Left renal cortex interstitium (tissue), 4 donors: ENCODE measurements around the gene BRAF. TPM values are rescaled to one million over a fixed set of nuclear protein-coding genes. Genes with fewer than 3 reads are reported as not detected.
A peak's percentile ranks its signal among the peaks of the same experiment; 100 is the strongest.
"Not testable (repeated sequence)": the region's sequence is repeated elsewhere in the genome, so short reads cannot be mapped to it uniquely, and the experiment has no call there.

ENCODE experiments used
- DNase-seq, 4 donors: peaks; one replicate each; pipeline ENCODE4 v3.0.0-alpha.2; 2013; ENCODE audit warnings: low read depth in 4 of 4, low spot score in 2 of 4, missing footprints in 1 of 4
- polyA plus RNA-seq, 4 donors: library from polyadenylated mRNA; unstranded; fragments of 120-200 nt; gene quantifications; one replicate each; pipeline ENCODE4 v1.2.1, GENCODE V29; 2013; ENCODE audit not compliant: insufficient read length in 4 of 4

Gene BRAF
- polyA plus RNA-seq, 4 donors = 19.3 to 33.7 (median 25.2) TPM

DNA sequence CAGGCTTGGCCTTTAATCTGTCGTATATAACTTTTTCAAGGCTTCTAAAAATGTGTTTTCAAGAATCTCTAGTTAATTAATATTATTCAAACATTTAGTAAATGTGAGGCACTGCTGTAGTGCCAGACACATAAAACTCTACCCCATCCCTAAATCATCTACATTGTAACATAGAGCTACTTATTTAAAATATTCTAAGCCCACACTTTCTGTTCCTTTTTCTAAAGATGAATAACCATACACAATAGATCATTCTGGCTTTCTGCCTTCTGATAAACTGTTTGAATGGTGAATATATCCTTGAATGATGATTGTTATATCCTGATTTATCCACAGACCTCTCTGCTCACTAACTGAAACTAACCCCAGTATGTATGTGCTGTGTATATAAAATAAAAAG lies 41.4 kb downstream of the BRAF start:
- DNase-seq = no peak

DNA sequence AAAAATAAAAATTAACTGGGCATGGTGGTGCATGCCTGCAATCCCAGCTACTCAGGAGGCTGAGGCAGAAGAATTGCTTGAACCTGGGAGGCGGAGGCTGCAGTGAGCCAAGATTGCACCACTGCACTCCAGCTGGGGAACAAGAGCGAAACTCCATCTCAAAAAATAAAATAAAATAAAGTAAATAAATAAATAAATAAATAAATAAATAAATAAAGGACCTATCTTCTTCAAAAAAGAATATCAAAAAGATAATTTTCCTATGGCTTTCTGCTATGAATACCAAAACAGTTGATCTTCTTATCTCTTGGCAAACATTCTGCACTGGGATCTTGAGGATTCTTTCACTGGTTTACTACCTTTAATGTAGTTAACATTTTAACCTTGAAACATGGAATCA lies 41.9 kb downstream of the BRAF start:
- DNase-seq = not testable (repeated sequence)

DNA sequence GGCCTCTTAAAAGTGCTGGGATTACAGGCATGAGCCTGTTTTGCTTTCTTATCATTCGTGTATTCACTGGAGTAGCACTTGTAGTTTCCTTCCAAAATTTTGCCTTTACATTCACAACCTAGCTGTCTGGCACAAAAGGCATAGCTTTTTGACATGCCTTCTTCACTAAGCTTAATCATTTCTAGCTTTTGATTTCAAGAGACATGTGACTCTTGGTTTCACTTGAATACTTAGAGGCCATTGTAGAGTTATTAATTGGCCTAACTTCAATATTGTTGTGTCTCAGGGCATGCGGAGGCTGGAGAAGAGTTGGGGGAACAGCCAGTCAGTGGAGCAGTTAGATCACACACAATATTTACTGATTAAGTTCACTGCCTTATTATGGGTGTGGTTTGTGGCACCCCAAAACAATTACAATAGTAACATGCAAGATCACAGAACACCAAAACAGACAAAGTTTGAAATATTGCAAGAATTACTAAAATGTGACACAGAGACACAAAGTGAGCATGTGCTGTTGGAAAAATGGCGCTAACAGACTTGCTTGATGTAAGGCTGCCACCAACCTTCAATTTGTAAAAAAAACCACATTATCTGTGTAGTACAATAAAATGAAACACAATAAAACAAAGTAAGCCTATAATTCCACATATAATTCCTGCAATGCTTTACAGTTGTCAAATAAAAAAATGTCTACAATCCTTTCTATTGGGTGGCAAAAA lies 43.1 kb downstream of the BRAF start:
- DNase-seq = no peak

GRCh38 chr7:140877249-140877524 lies 47.5 kb downstream of the BRAF start:
- DNase-seq = no peak

DNA sequence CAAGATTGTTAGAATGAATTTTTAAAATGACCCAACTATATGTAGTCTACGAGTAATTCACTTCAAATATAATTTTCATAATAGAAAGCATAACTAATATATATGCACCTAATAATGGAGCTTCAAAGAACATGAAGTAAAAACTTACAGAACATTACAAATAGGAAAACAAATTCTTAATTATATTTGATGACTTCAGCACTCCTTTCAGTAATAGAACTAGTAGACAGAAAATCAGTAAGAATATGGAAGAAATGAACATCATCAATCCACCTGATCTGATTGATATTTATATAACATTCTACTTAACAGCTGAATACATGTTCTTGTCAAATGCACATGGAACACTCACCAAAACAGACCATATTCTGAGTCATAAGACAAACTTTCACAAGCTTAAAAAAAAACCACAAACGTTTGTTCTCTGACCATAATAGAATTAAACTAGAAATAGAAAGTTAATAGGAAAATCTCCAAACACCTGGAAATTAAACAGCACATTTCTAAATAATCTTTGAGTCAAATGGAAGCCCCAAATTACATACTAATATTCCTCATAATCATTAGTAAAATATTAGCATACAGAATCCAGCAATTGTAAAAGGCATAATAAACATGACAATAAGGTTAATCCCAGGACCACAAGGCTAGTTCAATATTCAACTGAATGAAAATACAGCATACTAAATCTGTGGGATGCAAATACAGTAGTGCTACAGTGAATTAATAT lies 48.0 kb downstream of the BRAF start:
- no peak for DNase-seq

DNA sequence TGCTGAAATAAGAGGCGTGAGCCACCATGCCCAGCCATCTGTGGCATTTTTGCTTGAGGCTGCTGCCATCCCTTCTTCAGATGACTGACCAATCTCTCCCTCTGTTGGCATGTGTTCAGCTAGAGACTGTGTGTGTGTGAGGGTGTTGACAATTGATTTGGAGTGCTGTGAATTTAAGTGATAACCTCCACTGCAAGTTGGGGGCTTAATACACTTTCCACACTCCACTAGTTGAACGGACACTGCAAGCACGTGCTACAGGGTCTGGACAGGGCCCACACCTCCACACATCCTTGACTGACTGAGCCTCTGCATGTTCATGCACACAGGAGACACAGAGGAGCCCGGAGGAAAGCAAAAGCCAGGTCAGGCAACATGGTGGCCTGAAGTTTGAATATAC lies 51.3 kb downstream of the BRAF start:
- no peak for DNase-seq

GRCh38 chr7:140870003-140870402 lies 54.7 kb downstream of the BRAF start:
- no peak for DNase-seq

GRCh38 chr7:140869430-140869829 lies 55.3 kb downstream of the BRAF start:
- DNase-seq = no peak

DNA sequence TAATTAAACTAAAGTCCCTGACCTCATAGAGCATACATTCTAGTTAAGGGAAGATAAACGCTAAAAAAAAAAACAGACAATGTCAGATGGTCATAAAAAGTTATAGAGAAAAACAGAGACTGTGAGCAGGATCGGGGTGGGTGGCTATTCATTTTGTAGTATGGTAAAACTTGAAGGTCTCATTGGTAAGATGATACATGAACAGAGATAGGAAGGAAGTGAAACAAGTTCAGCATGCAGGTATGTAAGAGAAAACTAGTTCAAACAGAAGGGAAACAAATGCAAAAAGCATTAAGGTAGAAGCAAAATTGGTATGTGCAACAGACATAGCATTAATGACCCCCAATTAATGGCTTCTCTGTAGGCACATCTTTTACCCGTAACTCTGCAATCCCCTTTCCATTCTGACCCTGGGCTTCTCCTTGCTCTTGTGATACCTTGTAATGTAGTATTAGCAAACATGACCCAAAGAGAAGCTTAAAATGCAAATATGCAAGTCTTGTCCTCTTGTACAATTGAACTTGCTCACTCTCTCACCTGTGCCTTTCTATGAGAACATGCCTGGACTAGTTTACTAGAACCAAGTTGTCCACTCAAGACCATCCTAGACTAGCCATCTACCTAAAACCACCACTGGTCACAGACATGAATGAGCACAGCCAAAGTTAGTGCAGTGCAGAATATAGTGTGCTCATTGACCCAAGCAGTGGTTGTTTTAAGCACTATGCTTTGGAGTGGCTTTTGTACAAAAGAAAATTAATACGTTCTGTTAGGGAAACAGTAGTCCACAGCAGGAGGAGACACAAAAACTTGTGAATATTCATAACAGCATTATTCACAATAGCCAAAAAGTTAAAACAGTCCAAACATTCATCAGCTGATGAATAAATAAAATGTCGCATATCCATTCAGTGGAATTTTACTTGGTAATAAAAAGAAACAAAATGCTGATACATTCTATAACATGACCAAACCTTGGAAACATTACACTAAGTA lies 57.0 kb downstream of the BRAF start:
- no peak for DNase-seq

- no peak for DNase-seq
Measured at GRCh38 chr7:140866926-140867325, 57.8 kb downstream of the BRAF start.

DNA sequence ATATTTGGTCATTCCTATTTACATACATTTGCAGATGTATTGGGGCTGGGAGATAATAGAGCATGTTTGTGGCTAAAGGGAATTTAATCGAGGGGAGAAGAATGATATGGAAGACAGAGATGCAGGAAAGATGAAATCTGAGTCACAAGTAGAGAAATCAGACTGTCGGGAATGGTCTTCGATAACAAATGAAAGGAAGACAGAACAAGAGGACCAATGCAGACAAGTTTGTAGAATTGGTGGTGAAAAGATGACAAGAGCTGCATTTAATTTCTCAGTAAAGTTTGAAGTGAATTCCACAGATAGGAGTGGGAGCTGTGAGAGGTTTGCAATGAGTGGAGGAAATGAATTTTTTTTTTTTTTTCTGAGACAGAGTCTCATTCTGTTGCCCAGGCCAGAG lies 60.0 kb downstream of the BRAF start:
- DNase-seq = no peak

GRCh38 chr7:140863867-140864266 lies 60.9 kb downstream of the BRAF start:
- no peak for DNase-seq

DNA sequence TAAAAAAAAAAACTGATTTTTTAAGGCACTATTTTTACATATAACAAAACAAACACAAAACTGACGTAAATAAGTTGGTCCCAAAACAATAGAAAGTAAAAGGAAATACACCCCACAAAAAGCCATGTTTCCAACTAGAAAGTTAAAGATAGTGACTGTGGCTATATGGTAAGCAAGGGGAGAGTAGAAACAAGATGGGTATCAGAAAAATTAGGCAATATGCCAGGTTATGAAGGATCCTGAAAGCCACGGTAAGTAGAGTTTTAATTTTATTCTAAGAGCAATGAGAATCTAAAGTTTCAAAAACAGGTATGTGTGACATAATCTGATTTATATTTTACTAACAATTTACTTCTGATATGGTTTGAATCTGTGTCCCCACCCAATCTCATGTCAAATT lies 61.5 kb downstream of the BRAF start:
- no peak for DNase-seq

- DNase-seq = no peak
Measured at GRCh38 chr7:140857048-140857447, 67.7 kb downstream of the BRAF start.

DNA sequence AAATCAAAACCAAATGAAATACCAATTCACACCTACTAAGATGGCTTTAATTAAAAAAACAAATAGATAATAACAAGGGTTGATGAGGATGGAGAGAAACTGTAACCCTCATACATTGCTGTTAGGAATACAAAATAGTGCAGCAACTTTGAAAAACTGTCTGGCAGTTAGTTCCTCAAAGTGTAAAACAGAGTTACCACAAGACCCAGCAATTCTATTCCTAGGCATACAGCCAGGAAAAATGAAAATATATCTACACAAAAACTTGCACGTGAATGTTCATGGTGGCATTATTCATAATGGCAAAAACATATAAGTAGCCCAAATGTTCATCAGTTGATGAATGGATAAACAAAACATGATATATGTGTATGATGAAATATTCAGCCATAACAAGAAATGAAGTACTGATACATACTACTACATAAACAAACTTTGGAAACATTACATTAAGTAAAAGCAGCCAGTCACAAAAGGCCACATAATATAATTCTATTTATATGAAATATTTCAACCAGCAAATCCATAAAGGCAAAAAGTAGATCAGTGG lies 83.5 kb downstream of the BRAF start:
- no peak for DNase-seq

GRCh38 chr7:140831724-140832123 lies 93.0 kb downstream of the BRAF start:
- no peak for DNase-seq

- no peak for DNase-seq
Measured at GRCh38 chr7:140829720-140830119, 95.0 kb downstream of the BRAF start.

DNA sequence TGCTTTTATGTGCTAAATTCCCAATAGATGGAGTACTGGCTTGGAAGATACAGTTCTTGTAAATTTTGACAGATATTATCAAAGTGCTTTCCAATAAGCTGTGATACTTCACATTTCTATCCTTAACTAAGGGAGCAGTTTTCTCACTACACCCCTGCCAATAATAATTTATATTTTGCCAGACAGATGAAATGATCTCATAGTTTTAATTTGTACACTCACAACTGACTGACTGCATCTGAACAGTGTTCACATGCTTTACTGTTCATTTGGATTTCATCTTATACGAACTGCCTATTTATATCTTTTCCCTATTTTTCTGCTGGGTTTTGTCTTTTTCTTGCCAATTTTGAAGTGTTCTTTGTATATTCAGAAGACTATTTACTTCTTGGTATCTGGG lies 96.0 kb downstream of the BRAF start:
- no peak for DNase-seq

- not testable (repeated sequence) for DNase-seq
Measured at GRCh38 chr7:140817383-140817782, 107.3 kb downstream of the BRAF start.

- DNase-seq = peak; percentile 21 to 70 (median 50)
Measured at GRCh38 chr7:140810830-140811556, 113.7 kb downstream of the BRAF start.
